T-helper 9 cell (primary cell): ENCODE measurements around the gene SLC50A1.

Experiments
- DNase-seq: peaks from one replicate; pipeline ENCODE4 v3.0.0-alpha.2; 2020

The SLC50A1 gene

DNA sequence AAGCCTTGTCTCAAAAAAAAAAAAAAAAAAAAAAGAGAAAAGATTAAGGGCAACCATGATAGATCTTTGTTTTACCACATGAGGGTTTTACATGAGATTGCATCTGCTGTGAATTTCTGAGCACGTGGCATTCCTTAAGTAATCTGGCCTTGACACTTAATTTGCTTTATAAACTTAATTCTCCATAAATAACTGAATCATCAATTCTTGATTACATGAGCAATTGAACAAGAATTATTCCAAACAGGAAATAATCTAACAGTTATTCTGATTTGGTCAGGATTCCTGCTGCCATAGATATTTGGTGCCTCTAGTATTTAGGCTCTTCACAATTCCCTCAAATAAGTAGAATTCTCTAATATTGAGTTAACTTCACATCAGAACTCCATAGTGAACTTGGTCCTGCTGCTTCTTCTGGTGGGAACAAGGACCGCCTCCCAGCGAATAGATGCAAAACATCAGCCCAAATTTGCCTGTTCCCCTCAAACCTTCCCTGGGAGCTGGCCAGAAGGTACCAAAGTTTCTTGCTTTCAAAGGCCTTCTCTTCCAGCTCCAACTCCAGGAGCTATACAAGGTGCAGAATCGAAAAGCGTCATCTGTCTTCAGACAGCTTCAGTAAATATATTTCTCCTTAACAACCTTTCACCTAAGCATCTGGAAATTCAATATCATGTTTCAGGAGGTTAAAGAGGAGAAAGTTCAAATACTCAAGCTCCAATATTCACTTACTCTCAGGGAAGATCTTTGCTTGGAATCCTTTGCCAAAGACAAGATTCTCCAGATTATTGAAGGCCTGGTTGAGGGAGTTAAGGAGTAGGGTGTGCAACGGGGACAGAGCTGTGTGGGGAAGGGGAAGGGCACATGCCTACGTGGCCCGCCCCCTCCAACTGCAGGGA, 36.4 kb downstream of the SLC50A1 start:
- no peak for DNase-seq

DNA sequence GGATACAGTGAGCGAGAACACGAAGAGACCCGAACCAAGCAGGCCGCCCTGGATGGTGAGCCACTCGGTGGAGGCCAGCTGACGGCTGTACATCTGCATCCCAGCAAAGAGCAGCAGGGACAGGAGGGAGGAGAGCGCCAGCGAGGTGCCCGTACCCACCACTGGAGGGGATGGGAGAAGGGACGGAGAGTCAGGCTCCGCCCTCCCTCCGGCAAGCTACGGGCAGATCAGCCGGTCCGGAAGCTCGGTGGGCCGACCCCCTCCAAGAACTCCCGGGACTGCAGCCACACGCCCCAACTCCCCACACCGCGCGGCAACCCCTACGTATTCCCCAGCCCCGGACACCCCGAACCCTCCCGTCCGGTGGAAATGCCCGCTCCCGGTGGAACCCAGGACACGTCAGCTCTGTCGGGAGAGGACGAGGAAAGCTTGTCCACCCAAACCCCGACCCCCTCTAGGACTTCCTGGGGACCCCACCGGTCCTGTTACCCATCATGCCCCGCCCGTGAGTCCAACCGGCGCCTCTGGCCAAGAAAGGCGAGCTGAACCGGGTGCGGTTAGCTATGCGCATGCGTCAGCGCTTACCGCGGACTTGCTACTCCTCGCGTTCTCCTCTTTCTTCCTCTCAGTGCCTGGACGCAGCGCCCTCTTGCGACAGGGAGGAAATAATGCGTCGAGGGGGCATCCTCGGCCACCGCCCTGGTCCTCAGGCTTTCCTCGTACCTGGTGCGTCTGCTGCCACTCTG, 37.3 kb downstream of the SLC50A1 start, which contains the start of gene KRTCAP2:
Gene KRTCAP2, minus strand, starts transcription at position 573 of the 746 bp plus-strand sequence. Its CDS starts 80 bp downstream, at position 493.
- peak; percentile 94 for DNase-seq

- DNase-seq, result peak; percentile 50
These were observed 38.0 kb downstream of the SLC50A1 start, which contains the start of gene TRIM46 for GRCh38 chr1:155173478-155174323. Gene TRIM46 (plus strand): TSS chr1:155173849. CDS start chr1:155173967, 118 bp downstream.

DNA sequence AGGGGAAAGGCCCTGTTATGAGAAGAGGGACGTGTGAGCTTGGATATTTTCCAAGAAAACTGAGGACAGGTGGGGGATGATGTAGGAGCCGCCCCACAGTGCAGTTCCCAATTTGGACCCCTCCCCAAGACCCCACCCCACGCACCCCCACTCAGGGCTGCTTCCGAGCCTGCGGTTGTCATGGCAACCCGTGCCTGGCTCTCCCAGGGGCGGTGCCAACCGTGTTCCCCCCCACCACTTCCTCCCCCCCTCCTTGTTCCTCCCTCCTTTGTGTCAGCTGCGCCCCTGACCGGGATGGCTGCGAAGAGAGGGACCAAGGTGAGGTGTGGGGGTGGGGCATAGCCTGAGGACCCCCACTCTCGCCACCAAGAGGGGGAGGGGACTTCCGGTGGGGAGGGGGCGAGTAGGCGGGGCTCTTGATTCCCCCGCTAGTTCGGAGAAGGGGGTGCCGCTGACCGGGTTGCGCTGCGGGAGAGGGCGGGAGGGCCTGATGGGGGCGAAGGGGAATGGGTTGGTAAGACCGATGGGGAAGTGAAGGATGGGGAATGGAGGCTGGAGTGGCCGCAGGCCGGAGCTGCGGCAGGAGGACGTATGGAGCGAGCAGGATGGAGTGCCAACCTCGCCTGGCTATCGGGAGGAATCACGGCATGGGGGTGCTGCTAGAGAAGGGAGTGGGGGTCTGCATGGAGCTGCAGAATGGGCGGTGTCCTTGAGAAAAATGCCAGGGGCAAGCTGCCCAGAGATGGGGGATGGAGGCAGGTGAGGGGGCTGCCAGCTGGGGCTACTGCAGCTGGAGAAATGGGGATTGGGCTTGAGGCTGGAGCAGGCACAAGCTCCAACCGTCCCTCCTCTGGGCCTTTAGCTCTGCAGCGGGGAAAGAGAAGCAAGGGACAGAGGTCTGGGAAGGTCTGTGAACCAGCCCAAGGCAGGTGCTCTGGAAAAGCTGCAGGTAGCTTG, 39.0 kb downstream of the SLC50A1 start:
- DNase-seq, result peak; percentile 50

DNA sequence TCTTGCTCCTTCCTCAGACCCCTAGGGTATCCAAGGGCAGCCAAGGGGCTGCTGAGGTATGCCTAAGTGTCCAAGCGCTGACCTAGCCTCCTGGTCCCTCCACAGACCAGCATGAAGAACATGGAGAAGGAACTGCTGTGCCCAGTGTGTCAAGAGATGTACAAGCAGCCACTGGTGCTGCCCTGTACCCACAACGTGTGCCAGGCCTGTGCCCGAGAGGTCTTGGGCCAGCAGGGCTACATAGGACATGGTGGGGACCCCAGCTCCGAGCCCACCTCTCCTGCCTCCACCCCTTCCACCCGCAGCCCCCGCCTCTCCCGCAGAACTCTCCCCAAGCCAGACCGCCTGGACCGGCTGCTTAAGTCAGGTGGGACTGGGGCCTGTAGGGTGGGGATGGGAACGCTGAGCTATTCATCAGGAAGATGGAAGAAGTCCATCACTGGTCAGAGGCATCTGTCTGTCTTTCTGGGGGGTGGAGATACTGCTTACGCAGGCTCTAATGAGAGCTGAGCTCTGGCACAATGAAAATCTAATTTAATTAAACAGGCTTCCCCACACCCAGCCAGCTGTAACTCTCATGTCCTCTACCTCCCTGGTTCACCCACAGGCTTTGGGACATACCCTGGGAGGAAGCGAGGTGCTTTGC, 39.8 kb downstream of the SLC50A1 start:
- no peak for DNase-seq

GRCh38 chr1:155175927-155176371, 40.3 kb downstream of the SLC50A1 start:
- no peak for DNase-seq

DNA sequence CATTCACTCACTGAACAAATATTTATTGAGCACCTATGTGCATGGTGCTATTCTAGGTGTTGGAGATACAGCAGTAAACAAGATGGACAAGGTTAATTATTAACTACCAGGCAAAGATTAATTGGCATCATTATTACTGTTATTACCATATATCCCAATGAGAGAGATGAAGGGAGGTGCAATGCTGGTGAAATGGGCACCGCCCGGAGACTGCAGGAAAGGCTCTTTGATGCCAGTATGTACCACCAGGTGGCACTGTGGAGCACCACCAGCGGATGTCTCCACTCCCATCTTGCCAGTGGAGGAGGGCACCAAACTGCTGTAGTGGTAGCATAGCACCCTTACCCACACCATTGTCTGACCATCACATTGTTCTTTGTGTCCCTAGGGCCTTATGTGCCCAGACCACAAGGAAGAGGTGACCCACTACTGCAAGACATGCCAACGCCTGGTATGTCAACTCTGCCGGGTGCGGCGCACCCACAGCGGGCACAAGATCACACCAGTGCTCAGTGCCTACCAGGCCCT, 41.0 kb downstream of the SLC50A1 start:
- peak; percentile 85 for DNase-seq

GRCh38 chr1:155177192-155177917, 41.7 kb downstream of the SLC50A1 start:
- DNase-seq, result no peak

- no peak for DNase-seq
These were observed 42.2 kb downstream of the SLC50A1 start for GRCh38 chr1:155177918-155178281.

GRCh38 chr1:155178441-155179111, 42.9 kb downstream of the SLC50A1 start:
- DNase-seq, result no peak

DNA sequence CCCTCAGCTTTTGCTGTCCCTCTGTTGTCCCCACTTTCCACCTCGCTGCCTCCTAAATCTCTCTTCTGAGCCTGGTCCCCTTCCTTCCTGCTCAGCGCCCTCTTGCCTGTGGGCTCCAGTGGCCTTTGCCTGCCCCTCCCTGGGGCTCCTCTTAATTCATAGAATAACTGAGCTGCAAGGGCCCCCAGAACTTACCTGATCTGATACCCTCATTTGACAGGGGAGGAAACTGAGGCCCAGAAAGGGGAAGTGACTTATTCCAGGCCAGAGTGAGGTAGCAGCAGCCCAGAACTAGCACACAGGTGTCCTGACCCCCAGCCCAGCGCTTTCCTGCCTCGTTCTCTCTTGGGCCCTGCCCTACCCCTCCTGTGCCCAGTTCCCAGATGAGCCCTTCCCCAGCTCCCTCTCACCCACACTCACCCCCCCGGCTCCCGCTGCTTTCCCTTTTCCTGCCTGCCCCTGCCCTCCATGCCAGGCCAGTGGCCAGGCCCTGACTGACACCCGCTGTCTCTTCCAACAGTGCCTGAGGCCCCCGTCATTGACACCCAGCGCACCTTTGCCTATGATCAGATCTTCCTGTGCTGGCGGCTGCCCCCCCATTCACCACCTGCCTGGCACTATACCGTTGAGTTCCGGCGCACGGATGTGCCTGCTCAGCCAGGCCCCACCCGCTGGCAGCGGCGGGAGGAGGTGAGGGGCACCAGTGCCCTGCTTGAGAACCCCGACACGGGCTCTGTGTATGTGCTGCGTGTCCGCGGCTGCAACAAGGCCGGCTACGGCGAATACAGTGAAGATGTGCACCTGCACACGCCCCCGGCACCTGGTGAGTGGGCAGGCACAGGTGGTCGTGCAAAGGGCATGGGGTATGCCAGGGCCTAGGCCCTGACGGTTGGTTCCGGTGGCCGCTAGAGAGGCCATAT, 43.7 kb downstream of the SLC50A1 start:
- DNase-seq, result no peak

- no peak for DNase-seq
These were observed 45.9 kb downstream of the SLC50A1 start for GRCh38 chr1:155181371-155182051.

- no peak for DNase-seq
These were observed 46.4 kb downstream of the SLC50A1 start for GRCh38 chr1:155182052-155182550.

DNA sequence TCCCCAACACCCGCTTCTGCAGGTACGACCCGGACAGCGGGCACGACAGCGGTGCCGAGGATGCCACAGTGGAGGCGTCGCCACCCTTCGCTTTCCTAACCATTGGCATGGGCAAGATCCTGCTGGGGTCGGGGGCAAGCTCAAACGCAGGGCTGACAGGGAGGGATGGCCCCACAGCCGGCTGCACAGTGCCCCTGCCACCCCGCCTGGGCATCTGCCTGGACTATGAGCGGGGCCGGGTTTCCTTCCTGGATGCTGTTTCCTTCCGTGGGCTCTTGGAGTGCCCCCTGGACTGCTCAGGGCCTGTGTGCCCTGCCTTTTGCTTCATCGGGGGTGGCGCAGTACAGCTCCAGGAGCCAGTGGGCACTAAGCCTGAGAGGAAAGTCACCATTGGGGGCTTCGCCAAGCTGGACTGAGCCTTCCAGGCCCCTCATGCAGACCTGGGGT, 48.1 kb downstream of the SLC50A1 start:
- DNase-seq, result no peak

GRCh38 chr1:155184351-155184811, 48.7 kb downstream of the SLC50A1 start:
- DNase-seq, result no peak

- no peak for DNase-seq
These were observed 49.5 kb downstream of the SLC50A1 start for GRCh38 chr1:155184835-155185782.
